ENCODE results near the gene SLC35D1.

The SLC35D1 gene

GRCh38 chr1:67004176-67004575 is 49.8 kb downstream of the SLC35D1 start:
- Histone ChIP-seq H3K36me3 (peaks cover 29% of the 10 kb centered on the region), H3K9me3 (no peaks in the 10 kb centered on the region)

GRCh38 chr1:67001682-67002425 is 52.1 kb downstream of the SLC35D1 start:
- H3K27ac ChIP-seq: no peak overlapping the region
- no peaks in the 10 kb centered on the region for H3K9me3 ChIP-seq
- H3K27me3 ChIP-seq: no peaks in the 10 kb centered on the region
- TF ChIP-seq, protein P1, sequence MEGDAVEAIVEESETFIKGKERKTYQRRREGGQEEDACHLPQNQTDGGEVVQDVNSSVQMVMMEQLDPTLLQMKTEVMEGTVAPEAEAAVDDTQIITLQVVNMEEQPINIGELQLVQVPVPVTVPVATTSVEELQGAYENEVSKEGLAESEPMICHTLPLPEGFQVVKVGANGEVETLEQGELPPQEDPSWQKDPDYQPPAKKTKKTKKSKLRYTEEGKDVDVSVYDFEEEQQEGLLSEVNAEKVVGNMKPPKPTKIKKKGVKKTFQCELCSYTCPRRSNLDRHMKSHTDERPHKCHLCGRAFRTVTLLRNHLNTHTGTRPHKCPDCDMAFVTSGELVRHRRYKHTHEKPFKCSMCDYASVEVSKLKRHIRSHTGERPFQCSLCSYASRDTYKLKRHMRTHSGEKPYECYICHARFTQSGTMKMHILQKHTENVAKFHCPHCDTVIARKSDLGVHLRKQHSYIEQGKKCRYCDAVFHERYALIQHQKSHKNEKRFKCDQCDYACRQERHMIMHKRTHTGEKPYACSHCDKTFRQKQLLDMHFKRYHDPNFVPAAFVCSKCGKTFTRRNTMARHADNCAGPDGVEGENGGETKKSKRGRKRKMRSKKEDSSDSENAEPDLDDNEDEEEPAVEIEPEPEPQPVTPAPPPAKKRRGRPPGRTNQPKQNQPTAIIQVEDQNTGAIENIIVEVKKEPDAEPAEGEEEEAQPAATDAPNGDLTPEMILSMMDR (IDR thresholded peaks at IDR 0.05): no peak
- peaks cover 12 to 18% of the 10 kb centered on the region in 2 experiments for H3K4me1 ChIP-seq (ENCODE audit: control insufficient read depth in 1 of 2, insufficient read depth in 1 of 2, low read depth in 1 of 2, low read length in 1 of 2)
- peaks cover 17% of the 10 kb centered on the region for H3K36me3 ChIP-seq
- H3K4me3 ChIP-seq (ENCODE audit: low read depth in 1 of 2, low read length in 1 of 2): no peak overlapping the region

More at GRCh38 chr1:67004176-67004575, 49.8 kb downstream of the SLC35D1 start:
- Histone ChIP-seq H3K27me3 (no peaks in the 10 kb centered on the region), H3K4me1 (ENCODE audit: control insufficient read depth in 1 of 2, insufficient read depth in 1 of 2, low read depth in 1 of 2, low read length in 1 of 2) (peaks cover 3 to 7% of the 10 kb centered on the region in 2 experiments), H3K27ac (no peak overlapping the region), H3K4me3 (ENCODE audit: low read depth in 1 of 2, low read length in 1 of 2) (no peak overlapping the region)
- TF ChIP-seq, protein P1 (IDR thresholded peaks at IDR 0.05): no peak

GRCh38 chr1:66999640-67000400 is 54.1 kb downstream of the SLC35D1 start:
- no peak overlapping the region for H3K27ac ChIP-seq

DNA sequence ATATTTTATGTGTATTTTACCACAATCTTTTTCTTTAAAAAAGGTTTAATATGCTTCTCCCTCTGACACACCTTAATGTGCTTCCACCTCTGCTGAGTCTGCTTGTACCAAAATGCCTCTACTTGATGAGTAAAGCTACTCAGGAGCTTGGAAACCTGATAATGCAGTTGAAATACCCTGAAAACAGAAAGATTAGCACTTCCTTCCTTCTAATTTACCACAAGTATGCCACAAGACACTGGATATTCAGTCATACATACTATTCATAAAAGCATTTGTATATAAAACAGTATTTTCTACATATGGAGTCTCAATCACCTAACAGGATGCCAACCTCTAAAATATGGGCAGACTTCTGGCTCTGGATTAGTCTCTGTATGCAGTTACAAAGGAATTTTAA is 55.0 kb downstream of the SLC35D1 start:
- H3K27ac ChIP-seq: peak overlapping the region; percentile 36
- peaks cover 12% of the 10 kb centered on the region for H3K36me3 ChIP-seq
- H3K9me3 ChIP-seq: no peaks in the 10 kb centered on the region
- TF ChIP-seq, protein P1 (IDR thresholded peaks at IDR 0.05): no peak
- H3K27me3 ChIP-seq: no peaks in the 10 kb centered on the region
- no peak overlapping the region for H3K4me3 ChIP-seq (ENCODE audit: low read depth in 1 of 2, low read length in 1 of 2)
- H3K4me1 ChIP-seq (ENCODE audit: control insufficient read depth in 1 of 2, insufficient read depth in 1 of 2, low read depth in 1 of 2, low read length in 1 of 2): peaks cover 15 to 25% of the 10 kb centered on the region in 2 experiments

More at GRCh38 chr1:66999640-67000400, 54.1 kb downstream of the SLC35D1 start:
- H3K4me1 ChIP-seq (ENCODE audit: control insufficient read depth in 1 of 2, insufficient read depth in 1 of 2, low read depth in 1 of 2, low read length in 1 of 2): peaks cover 15 to 25% of the 10 kb centered on the region in 2 experiments
- TF ChIP-seq, protein P1 (IDR thresholded peaks at IDR 0.05): no peak
- no peak overlapping the region for H3K4me3 ChIP-seq (ENCODE audit: low read depth in 1 of 2, low read length in 1 of 2)
- H3K9me3 ChIP-seq: no peaks in the 10 kb centered on the region
- peaks cover 17% of the 10 kb centered on the region for H3K36me3 ChIP-seq
- no peaks in the 10 kb centered on the region for H3K27me3 ChIP-seq

- Histone ChIP-seq H3K9me3 (no peaks in the 10 kb centered on the region), H3K4me1 (ENCODE audit: control insufficient read depth in 1 of 2, insufficient read depth in 1 of 2, low read depth in 1 of 2, low read length in 1 of 2) (peaks cover 15 to 25% of the 10 kb centered on the region in 2 experiments), H3K4me3 (ENCODE audit: low read depth in 1 of 2, low read length in 1 of 2) (no peak overlapping the region), H3K27ac (peak overlapping the region; percentile 2), H3K36me3 (peaks cover 5% of the 10 kb centered on the region), H3K27me3 (no peaks in the 10 kb centered on the region)
- TF ChIP-seq, protein P1 (IDR thresholded peaks at IDR 0.05): peak; percentile 33
Observed at GRCh38 chr1:66996018-66996682, 57.8 kb downstream of the SLC35D1 start.
